Measurements from ENCODE around the gene ABHD5. TPM values are rescaled to one million over a fixed set of nuclear protein-coding genes. Genes with fewer than 3 reads are reported as not detected.

Gene ABHD5
- polyA plus RNA-seq, 1 of the 3 experiments (the other 2 are of a cell fraction): 10.4 TPM

DNA sequence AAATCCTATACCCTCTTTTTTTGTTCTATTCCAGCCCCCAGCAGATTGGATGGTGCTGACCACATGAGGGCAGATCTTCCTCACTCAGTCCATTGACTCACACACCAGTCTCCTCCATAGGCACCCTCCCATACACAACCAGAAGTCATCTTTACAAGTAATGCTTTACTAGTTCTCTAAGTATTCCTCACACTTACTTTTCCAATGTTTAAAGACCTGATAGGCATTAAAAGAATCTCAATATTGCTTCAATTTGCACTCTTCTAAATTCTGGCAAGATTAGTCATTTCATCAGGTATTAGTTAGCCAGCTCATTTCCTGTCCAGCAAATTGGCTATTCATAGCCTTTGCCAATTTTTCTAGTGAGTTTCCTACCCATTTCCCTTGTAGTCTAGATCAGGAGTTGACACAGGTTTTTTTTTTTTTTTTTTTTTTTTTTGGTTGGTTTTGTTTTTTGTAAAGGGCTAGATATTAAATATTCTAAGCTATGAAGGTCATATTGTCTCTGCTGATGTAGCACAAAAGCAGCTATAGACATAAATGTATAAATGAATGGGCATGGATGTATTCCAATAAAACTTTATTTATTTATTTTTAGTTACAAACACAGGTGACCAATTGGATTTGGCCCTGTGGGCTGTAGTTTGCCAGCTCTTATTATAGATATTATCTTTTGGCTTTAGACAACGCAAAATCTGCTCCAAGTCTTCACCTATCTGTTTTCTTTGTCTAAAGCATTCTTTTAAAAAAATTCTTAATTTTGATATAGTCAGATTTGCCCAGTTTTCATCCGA is 76.1 kb downstream of the ABHD5 start (continued):
- TF ChIP-seq, protein P1, sequence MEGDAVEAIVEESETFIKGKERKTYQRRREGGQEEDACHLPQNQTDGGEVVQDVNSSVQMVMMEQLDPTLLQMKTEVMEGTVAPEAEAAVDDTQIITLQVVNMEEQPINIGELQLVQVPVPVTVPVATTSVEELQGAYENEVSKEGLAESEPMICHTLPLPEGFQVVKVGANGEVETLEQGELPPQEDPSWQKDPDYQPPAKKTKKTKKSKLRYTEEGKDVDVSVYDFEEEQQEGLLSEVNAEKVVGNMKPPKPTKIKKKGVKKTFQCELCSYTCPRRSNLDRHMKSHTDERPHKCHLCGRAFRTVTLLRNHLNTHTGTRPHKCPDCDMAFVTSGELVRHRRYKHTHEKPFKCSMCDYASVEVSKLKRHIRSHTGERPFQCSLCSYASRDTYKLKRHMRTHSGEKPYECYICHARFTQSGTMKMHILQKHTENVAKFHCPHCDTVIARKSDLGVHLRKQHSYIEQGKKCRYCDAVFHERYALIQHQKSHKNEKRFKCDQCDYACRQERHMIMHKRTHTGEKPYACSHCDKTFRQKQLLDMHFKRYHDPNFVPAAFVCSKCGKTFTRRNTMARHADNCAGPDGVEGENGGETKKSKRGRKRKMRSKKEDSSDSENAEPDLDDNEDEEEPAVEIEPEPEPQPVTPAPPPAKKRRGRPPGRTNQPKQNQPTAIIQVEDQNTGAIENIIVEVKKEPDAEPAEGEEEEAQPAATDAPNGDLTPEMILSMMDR (IDR thresholded peaks at IDR 0.05): peak; percentile 40
- TF ChIP-seq POLR2AphosphoS5 (IDR thresholded peaks at IDR 0.05; ENCODE audit: low read depth, low read length) (0 out of 2 replicates have a peak, but pooled peaks have one; percentile 49), JUND (IDR thresholded peaks at IDR 0.05) (peak; percentile 76), EP300 (IDR thresholded peaks at IDR 0.05; ENCODE audit: borderline replicate concordance in 1 of 2, low read depth in 1 of 2, low read length in 1 of 2) (peak in 1 of 2 experiments; percentile 54; a peak in 1 of 4 replicates), SIN3A (IDR thresholded peaks at IDR 0.05; ENCODE audit: borderline replicate concordance, low read depth, low read length) (no peak), YY1 (IDR thresholded peaks at IDR 0.05; ENCODE audit: low read depth) (no peak; the same call in 1 of the 2 replicates), RFX5 (IDR thresholded peaks at IDR 0.05; ENCODE audit: low read length) (no peak)
- TF ChIP-seq, protein P2, sequence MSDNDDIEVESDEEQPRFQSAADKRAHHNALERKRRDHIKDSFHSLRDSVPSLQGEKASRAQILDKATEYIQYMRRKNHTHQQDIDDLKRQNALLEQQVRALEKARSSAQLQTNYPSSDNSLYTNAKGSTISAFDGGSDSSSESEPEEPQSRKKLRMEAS (IDR thresholded peaks at IDR 0.05; ENCODE audit: low read depth): no peak
- TF ChIP-seq, protein P3, sequence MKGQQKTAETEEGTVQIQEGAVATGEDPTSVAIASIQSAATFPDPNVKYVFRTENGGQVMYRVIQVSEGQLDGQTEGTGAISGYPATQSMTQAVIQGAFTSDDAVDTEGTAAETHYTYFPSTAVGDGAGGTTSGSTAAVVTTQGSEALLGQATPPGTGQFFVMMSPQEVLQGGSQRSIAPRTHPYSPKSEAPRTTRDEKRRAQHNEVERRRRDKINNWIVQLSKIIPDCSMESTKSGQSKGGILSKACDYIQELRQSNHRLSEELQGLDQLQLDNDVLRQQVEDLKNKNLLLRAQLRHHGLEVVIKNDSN (IDR thresholded peaks at IDR 0.05; ENCODE audit: borderline replicate concordance, low read depth): peak; percentile 39; the same call in 1 of the 2 replicates

DNA sequence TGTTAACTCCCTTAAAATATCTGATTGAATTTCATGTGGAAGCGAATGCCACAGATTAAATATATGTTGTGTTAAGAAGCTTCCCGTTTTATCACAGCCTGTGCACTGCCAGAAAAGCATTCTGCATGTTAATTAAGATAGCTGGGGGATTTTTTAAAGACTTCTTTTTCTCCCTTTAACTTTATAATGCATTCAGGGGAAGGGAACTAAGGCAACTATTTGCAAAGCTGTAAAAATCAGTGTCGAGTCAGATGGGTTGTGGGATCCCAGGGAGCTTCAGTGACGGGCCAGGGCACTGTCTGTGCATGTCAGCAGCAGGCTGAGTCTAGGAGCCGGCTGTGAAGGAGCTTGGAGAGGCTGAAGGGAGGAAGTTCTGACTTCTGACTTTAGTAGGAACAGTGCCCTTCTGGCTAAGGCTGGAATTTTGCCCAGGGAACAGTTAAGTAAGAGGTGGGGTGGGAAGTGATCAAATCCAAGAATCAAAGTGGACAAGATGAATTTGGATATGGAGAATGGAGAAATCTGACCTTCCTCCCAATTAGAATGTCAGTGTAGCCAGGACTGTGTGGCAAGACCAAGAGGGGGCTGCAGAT is 77.7 kb downstream of the ABHD5 start:
- no peak for DNase-seq
- Histone ChIP-seq H3K4me3 (ENCODE audit: low read depth in 2 of 2, low read length in 1 of 2) (no peak overlapping the region), H4K20me1 (ENCODE audit: insufficient read depth) (no peaks in the 10 kb centered on the region), H3K27ac (ENCODE audit: low read depth in 2 of 2, low read length in 1 of 2) (peak overlapping the region; percentile 75 to 96), H3K9me2 (no peaks in the 10 kb centered on the region), H2AFZ (ENCODE audit: low read depth) (peak overlapping the region; percentile 55), H3K27me3 (ENCODE audit: insufficient read depth) (no peaks in the 10 kb centered on the region), H3K36me3 (replicated peaks in 1 of 2; ENCODE audit: control insufficient read depth in 1 of 2, insufficient read depth in 2 of 2, low read length in 1 of 2) (no peaks in the 10 kb centered on the region), H3F3A (replicated peaks; ENCODE audit: insufficient read depth) (peaks cover 30% of the 10 kb centered on the region), H3K4me1 (ENCODE audit: control insufficient read depth in 1 of 2, insufficient read depth in 2 of 2, low read depth in 1 of 2, low read length in 1 of 2) (peaks cover 31 to 78% of the 10 kb centered on the region in 2 experiments), H3K79me2 (ENCODE audit: insufficient read depth) (no peaks in the 10 kb centered on the region), H3K9ac (no peak overlapping the region), H3K4me2 (peak overlapping the region; percentile 71; the same call in 1 of the 2 replicates), H3K9me3 (no peaks in the 10 kb centered on the region)
- TF ChIP-seq RAD21 (IDR thresholded peaks at IDR 0.05; ENCODE audit: low read length) (no peak), CHD2 (IDR thresholded peaks at IDR 0.05; ENCODE audit: low read length, partially characterized antibody) (no peak)
- TF ChIP-seq, protein P4, sequence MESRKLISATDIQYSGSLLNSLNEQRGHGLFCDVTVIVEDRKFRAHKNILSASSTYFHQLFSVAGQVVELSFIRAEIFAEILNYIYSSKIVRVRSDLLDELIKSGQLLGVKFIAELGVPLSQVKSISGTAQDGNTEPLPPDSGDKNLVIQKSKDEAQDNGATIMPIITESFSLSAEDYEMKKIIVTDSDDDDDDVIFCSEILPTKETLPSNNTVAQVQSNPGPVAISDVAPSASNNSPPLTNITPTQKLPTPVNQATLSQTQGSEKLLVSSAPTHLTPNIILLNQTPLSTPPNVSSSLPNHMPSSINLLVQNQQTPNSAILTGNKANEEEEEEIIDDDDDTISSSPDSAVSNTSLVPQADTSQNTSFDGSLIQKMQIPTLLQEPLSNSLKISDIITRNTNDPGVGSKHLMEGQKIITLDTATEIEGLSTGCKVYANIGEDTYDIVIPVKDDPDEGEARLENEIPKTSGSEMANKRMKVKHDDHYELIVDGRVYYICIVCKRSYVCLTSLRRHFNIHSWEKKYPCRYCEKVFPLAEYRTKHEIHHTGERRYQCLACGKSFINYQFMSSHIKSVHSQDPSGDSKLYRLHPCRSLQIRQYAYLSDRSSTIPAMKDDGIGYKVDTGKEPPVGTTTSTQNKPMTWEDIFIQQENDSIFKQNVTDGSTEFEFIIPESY (IDR thresholded peaks at IDR 0.05; ENCODE audit: borderline replicate concordance, low read depth): no peak
- CTCF ChIA-PET: interaction anchor here (0.7 to 1.9 kb wide), 23 partner anchors 8 to 618 kb away, joined by 3 to 11 read pairs (median 4); partner anchors contain the start of genes ABHD5 and ANO10
- WGBS (ENCODE audit: low lambda C conversion rate): 58% methylated on average over 5 of the region's 5 CpGs
- POLR2A ChIA-PET: no interaction called here
